Measurements from ENCODE around the gene GSKIP.

- TF ChIP-seq CTCF (IDR thresholded peaks at IDR 0.05) (no peak), POLR2A (IDR thresholded peaks at IDR 0.05) (no peak)
Observed at GRCh38 chr14:96409701-96410100, 46.4 kb downstream of the GSKIP start.

Data from lower leg skin (tissue), 3 donors.